OCI-LY1 (cell line): ENCODE results near the gene GALNT9.

Experiments
- H2AFZ ChIP-seq: fragments of 200-600 bp; sonication (generic), shearing (Covaris generic); 2 replicates; pipeline ENCODE4 v1.6.0; 2014; ENCODE audit warnings: antibody characterized with exemption, mild to moderate bottlenecking, low read length
- H3F3A ChIP-seq: fragments of 200-600 bp; sonication (generic), shearing (Covaris generic); 2 replicates; pipeline ENCODE4 v1.6.0; 2014; ENCODE audit warnings: mild to moderate bottlenecking, antibody characterized with exemption, low read length, moderate library complexity; ENCODE audit not compliant: insufficient read depth
- H3K27ac ChIP-seq: fragments of 200-600 bp; sonication (generic); 2 replicates; pipeline ENCODE4 v1.5.1; 2014; ENCODE audit warnings: low read length, mixed run types, mild to moderate bottlenecking, low read depth; ENCODE audit not compliant: poor library complexity, severe bottlenecking
- H3K27me3 ChIP-seq: fragments of 200-600 bp; sonication (generic); 2 replicates; pipeline ENCODE4 v1.6.0; 2014; ENCODE audit warnings: antibody characterized with exemption, mild to moderate bottlenecking, low read length, moderate library complexity; ENCODE audit not compliant: insufficient read depth
- H3K36me3 ChIP-seq: fragments of 200-600 bp; sonication (generic); 2 replicates; pipeline ENCODE4 v1.6.1; 2014; ENCODE audit warnings: mild to moderate bottlenecking, antibody characterized with exemption, low read length, moderate library complexity, mixed read lengths; ENCODE audit not compliant: insufficient read depth
- H3K4me1 ChIP-seq: fragments of 200-600 bp; sonication (generic); 2 replicates; pipeline ENCODE4 v1.5.1; 2014; ENCODE audit warnings: mild to moderate bottlenecking, low read length, moderate library complexity; ENCODE audit not compliant: insufficient read depth, severe bottlenecking
- H3K4me2 ChIP-seq: fragments of 200-600 bp; sonication (generic), shearing (Covaris generic); 2 replicates; pipeline ENCODE4 v1.6.1; 2014; ENCODE audit warnings: low read length
- H3K4me3 ChIP-seq: fragments of 200-600 bp; sonication (generic); 2 replicates; pipeline ENCODE4 v1.5.1; 2014; ENCODE audit warnings: low read length, low read depth, mild to moderate bottlenecking, mixed read lengths; ENCODE audit not compliant: poor library complexity, severe bottlenecking
- H3K79me2 ChIP-seq: fragments of 200-600 bp; shearing (Covaris generic); 2 replicates; pipeline ENCODE4 v1.6.1; 2016; ENCODE audit warnings: mixed run types, low read length, mixed read lengths; ENCODE audit not compliant: insufficient read depth
- H3K9ac ChIP-seq: fragments of 200-600 bp; sonication (generic), shearing (Covaris generic); 2 replicates; pipeline ENCODE4 v1.6.1; 2014; ENCODE audit warnings: mild to moderate bottlenecking, low read length, mixed read lengths
- H3K9me2 ChIP-seq: fragments of 200-600 bp; sonication (generic), shearing (Covaris generic); 2 replicates; pipeline ENCODE4 v1.6.1; 2014; ENCODE audit warnings: low read depth, mild to moderate bottlenecking, low read length, mixed read lengths
- H3K9me3 ChIP-seq: fragments of 200-600 bp; shearing (Covaris generic); 2 replicates; pipeline ENCODE4 v1.6.1; 2014; ENCODE audit warnings: low read length, mixed read lengths
- H4K20me1 ChIP-seq: fragments of 200-600 bp; sonication (generic), shearing (Covaris generic); 2 replicates; pipeline ENCODE4 v1.6.0; 2016; ENCODE audit warnings: mild to moderate bottlenecking, low read length; ENCODE audit not compliant: insufficient read depth
- CTCF ChIP-seq: fragments of 200-600 bp; sonication (generic), shearing (Covaris generic); IDR thresholded peaks from 2 replicates; pipeline ENCODE4 v1.5.1; 2017; ENCODE audit warnings: mild to moderate bottlenecking, antibody characterized with exemption, low read length, moderate library complexity, mixed read lengths
- EZH2 ChIP-seq: fragments of 200-600 bp; sonication (generic), shearing (Covaris generic); IDR thresholded peaks from 2 replicates; pipeline ENCODE4 v1.8.0; 2017; ENCODE audit warnings: borderline replicate concordance, mixed run types, mild to moderate bottlenecking, antibody characterized with exemption, low read length, moderate library complexity, mixed read lengths

The GALNT9 gene

GRCh38 chr12:132365226-132365625 is 35.8 kb upstream of the GALNT9 start:
- Histone ChIP-seq H3K36me3 (no peaks in the 10 kb centered on the region), H3K4me3 (no peak overlapping the region), H3K4me1 (no peaks in the 10 kb centered on the region), H3K9me3 (no peaks in the 10 kb centered on the region), H3K27ac (no peak overlapping the region), H3F3A (no peaks in the 10 kb centered on the region), H3K27me3 (no peaks in the 10 kb centered on the region), H3K9me2 (no peaks in the 10 kb centered on the region), H2AFZ (no peak overlapping the region), H3K4me2 (no peak overlapping the region), H3K79me2 (no peaks in the 10 kb centered on the region), H4K20me1 (no peaks in the 10 kb centered on the region), H3K9ac (no peak overlapping the region)
- TF ChIP-seq CTCF: no peak
- TF ChIP-seq EZH2: no peak

GRCh38 chr12:132364348-132364902 is 35.0 kb upstream of the GALNT9 start:
- no peaks in the 10 kb centered on the region for H3K79me2 ChIP-seq
- H4K20me1 ChIP-seq: no peaks in the 10 kb centered on the region
- no peaks in the 10 kb centered on the region for H3K4me1 ChIP-seq
- no peak overlapping the region for H3K4me2 ChIP-seq
- no peak overlapping the region for H3K9ac ChIP-seq
- no peak overlapping the region for H3K27ac ChIP-seq
- TF ChIP-seq CTCF (no peak), EZH2 (no peak)
- H3K9me2 ChIP-seq: no peaks in the 10 kb centered on the region
- H3K27me3 ChIP-seq: no peaks in the 10 kb centered on the region
- no peak overlapping the region for H2AFZ ChIP-seq
- H3K9me3 ChIP-seq: no peaks in the 10 kb centered on the region
- H3F3A ChIP-seq: no peaks in the 10 kb centered on the region
- H3K36me3 ChIP-seq: no peaks in the 10 kb centered on the region
- H3K4me3 ChIP-seq: no peak overlapping the region

DNA sequence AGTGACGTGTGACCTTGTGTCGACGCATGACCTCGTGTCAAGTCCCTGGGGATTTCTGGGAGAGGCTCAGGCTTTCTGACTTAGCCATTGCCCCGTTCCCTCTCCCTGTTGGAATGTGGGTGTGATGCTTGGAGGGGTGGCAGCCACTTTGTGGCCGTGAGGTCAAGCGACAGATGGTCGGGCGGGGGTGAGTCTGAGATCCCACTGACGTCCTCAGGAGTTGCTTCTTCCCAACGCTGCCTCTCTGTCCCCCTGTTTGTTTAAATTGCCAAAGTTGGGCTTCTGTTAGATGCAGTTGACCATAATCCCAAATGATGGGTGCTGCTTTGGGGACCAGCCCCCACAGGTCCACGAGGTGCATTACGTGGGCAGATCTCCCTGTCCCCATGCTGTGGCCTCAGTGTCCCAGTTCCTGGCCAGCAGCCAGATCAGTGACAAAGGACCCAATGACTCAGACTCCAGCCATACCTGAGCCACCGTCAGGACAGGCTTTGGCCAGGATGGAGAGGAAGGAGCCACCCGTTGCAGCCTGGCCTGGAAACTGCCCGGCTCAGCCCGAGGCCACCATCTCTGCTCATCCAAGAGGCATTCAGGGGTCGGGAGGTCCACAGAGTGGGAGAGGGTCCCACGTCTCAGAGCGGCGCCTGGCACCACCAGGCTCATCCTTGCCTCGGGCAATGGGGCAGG is 34.4 kb upstream of the GALNT9 start:
- Histone ChIP-seq H3K79me2 (no peaks in the 10 kb centered on the region), H3K4me1 (no peaks in the 10 kb centered on the region), H3K9me3 (no peaks in the 10 kb centered on the region), H3K27me3 (no peaks in the 10 kb centered on the region), H3K4me2 (no peak overlapping the region), H3F3A (no peaks in the 10 kb centered on the region), H3K4me3 (no peak overlapping the region), H2AFZ (no peak overlapping the region), H3K27ac (no peak overlapping the region), H3K9ac (no peak overlapping the region), H3K36me3 (no peaks in the 10 kb centered on the region), H3K9me2 (no peaks in the 10 kb centered on the region), H4K20me1 (no peaks in the 10 kb centered on the region)
- no peak for TF ChIP-seq CTCF
- TF ChIP-seq EZH2: no peak
